ENCODE data around the gene OR1E2. TPM values are rescaled to one million over a fixed set of nuclear protein-coding genes. Genes with fewer than 3 reads are reported as not detected.
"Not testable (repeated sequence)": the region's sequence is repeated elsewhere in the genome, so short reads cannot be mapped to it uniquely, and the experiment has no call there.

OR1E2 gene
- total RNA-seq, 1 experiment from 2014 or later: not detected

GRCh38 chr17:3411070-3411469 is 22.6 kb downstream of the OR1E2 start, which contains the start of gene OR3A3:
OR3A3 (plus strand) TSS chr17:3411370.
- Histone ChIP-seq H3K4me1 (no peaks in the 10 kb centered on the region), H3K27me3 (replicated peaks; ENCODE audit: control insufficient read depth, insufficient read depth, low read length) (no peaks in the 10 kb centered on the region), H3K4me3 (ENCODE audit: low read depth, low read length) (no peak within 1 kb of the TSS), H3K9me3 (peaks cover 5% of the 10 kb centered on the region; the same call in 1 of the 2 replicates), H3K36me3 (ENCODE audit: control insufficient read depth, insufficient read depth, low read length) (no peaks in the 10 kb centered on the region)
- ChIA-PET CTCF (no interaction called here), POLR2A (no interaction called here)
- H3K4me3 Mint-ChIP-seq (ENCODE audit: unreplicated experiment): no peak within 1 kb of the TSS
- H3K4me1 Mint-ChIP-seq (ENCODE audit: low read depth, unreplicated experiment): no peaks in the 10 kb centered on the region
- no peaks in the 10 kb centered on the region for H3K36me3 Mint-ChIP-seq (ENCODE audit: insufficient read depth, unreplicated experiment)
- peaks cover 9% of the 10 kb centered on the region for H3K27me3 Mint-ChIP-seq (ENCODE audit: insufficient read depth, unreplicated experiment)
- H3K9me3 Mint-ChIP-seq (ENCODE audit: unreplicated experiment): peaks cover 24% of the 10 kb centered on the region
- intact Hi-C loops (cut with micrococcal nuclease; ENCODE audit: unreplicated experiment): no loop called here
- H3K27ac Mint-ChIP-seq (ENCODE audit: unreplicated experiment): no peak within 1 kb of the TSS
- no TSS peak for BruUV-seq (replicated peaks)
- TF ChIP-seq CTCF (IDR thresholded peaks at IDR 0.05; ENCODE audit: insufficient read depth in 1 of 2, low read depth in 1 of 2, low read length in 1 of 2, severe bottlenecking in 1 of 2, unreplicated experiment in 1 of 2): no peak
- DNase-seq: no peak

GRCh38 chr17:3403856-3404255 is 29.8 kb downstream of the OR1E2 start:
- H3K4me3 Mint-ChIP-seq (ENCODE audit: unreplicated experiment); BruUV-seq (replicated peaks); H3K27me3 ChIP-seq (replicated peaks; ENCODE audit: control insufficient read depth, insufficient read depth, low read length); H3K4me1 ChIP-seq; H3K27ac Mint-ChIP-seq (ENCODE audit: unreplicated experiment); DNase-seq; H3K9me3 ChIP-seq; POLR2A ChIA-PET; H3K4me3 ChIP-seq (ENCODE audit: low read depth, low read length); H3K4me1 Mint-ChIP-seq (ENCODE audit: low read depth, unreplicated experiment); CTCF ChIA-PET; intact Hi-C loops (cut with micrococcal nuclease; ENCODE audit: unreplicated experiment); H3K36me3 ChIP-seq (ENCODE audit: control insufficient read depth, insufficient read depth, low read length); H3K36me3 Mint-ChIP-seq (ENCODE audit: insufficient read depth, unreplicated experiment): not testable (repeated sequence)
- H3K27me3 Mint-ChIP-seq (ENCODE audit: insufficient read depth, unreplicated experiment): peaks cover 15% of the 10 kb centered on the region
- peaks cover 34% of the 10 kb centered on the region for H3K9me3 Mint-ChIP-seq (ENCODE audit: unreplicated experiment)

GRCh38 chr17:3401786-3402185 is 31.9 kb downstream of the OR1E2 start:
- Mint-ChIP-seq H3K36me3 (ENCODE audit: insufficient read depth, unreplicated experiment) (no peaks in the 10 kb centered on the region), H3K4me1 (ENCODE audit: low read depth, unreplicated experiment) (no peaks in the 10 kb centered on the region), H3K27me3 (ENCODE audit: insufficient read depth, unreplicated experiment) (peaks cover 18% of the 10 kb centered on the region), H3K27ac (ENCODE audit: unreplicated experiment) (no peak overlapping the region), H3K4me3 (ENCODE audit: unreplicated experiment) (no peak overlapping the region), H3K9me3 (ENCODE audit: unreplicated experiment) (peaks cover 17% of the 10 kb centered on the region)
- BruUV-seq (replicated peaks): no TSS peak
- Histone ChIP-seq H3K4me1 (no peaks in the 10 kb centered on the region), H3K9me3 (no peaks in the 10 kb centered on the region; the same call in 1 of the 2 replicates), H3K27me3 (replicated peaks; ENCODE audit: control insufficient read depth, insufficient read depth, low read length) (no peaks in the 10 kb centered on the region), H3K4me3 (ENCODE audit: low read depth, low read length) (no peak overlapping the region), H3K36me3 (ENCODE audit: control insufficient read depth, insufficient read depth, low read length) (no peaks in the 10 kb centered on the region)
- intact Hi-C loops (cut with micrococcal nuclease; ENCODE audit: unreplicated experiment): no loop called here
- DNase-seq: no peak
- no peak for TF ChIP-seq CTCF (IDR thresholded peaks at IDR 0.05; ENCODE audit: insufficient read depth in 1 of 2, low read depth in 1 of 2, low read length in 1 of 2, severe bottlenecking in 1 of 2, unreplicated experiment in 1 of 2)
- CTCF ChIA-PET: no interaction called here
- POLR2A ChIA-PET: no interaction called here

- Histone ChIP-seq H3K4me3 (ENCODE audit: low read depth, low read length) (no peak overlapping the region), H3K9me3 (no peaks in the 10 kb centered on the region), H3K36me3 (ENCODE audit: control insufficient read depth, insufficient read depth, low read length) (no peaks in the 10 kb centered on the region), H3K4me1 (no peaks in the 10 kb centered on the region), H3K27me3 (replicated peaks; ENCODE audit: control insufficient read depth, insufficient read depth, low read length) (no peaks in the 10 kb centered on the region)
- Mint-ChIP-seq H3K27me3 (ENCODE audit: insufficient read depth, unreplicated experiment) (peaks cover 15% of the 10 kb centered on the region), H3K36me3 (ENCODE audit: insufficient read depth, unreplicated experiment) (no peaks in the 10 kb centered on the region), H3K4me1 (ENCODE audit: low read depth, unreplicated experiment) (no peaks in the 10 kb centered on the region), H3K4me3 (ENCODE audit: unreplicated experiment) (no peak overlapping the region), H3K27ac (ENCODE audit: unreplicated experiment) (no peak overlapping the region), H3K9me3 (ENCODE audit: unreplicated experiment) (peaks cover 10% of the 10 kb centered on the region)
- TF ChIP-seq CTCF (IDR thresholded peaks at IDR 0.05; ENCODE audit: insufficient read depth in 1 of 2, low read depth in 1 of 2, low read length in 1 of 2, severe bottlenecking in 1 of 2, unreplicated experiment in 1 of 2): no peak
- ChIA-PET CTCF (no interaction called here), POLR2A (no interaction called here)
- intact Hi-C loops (cut with micrococcal nuclease; ENCODE audit: unreplicated experiment): no loop called here
- no TSS peak for BruUV-seq (replicated peaks)
- no peak for DNase-seq
These were observed 33.6 kb downstream of the OR1E2 start for GRCh38 chr17:3400055-3400454.
